ENCODE measurements around the gene AKT1.

The AKT1 gene

DNA sequence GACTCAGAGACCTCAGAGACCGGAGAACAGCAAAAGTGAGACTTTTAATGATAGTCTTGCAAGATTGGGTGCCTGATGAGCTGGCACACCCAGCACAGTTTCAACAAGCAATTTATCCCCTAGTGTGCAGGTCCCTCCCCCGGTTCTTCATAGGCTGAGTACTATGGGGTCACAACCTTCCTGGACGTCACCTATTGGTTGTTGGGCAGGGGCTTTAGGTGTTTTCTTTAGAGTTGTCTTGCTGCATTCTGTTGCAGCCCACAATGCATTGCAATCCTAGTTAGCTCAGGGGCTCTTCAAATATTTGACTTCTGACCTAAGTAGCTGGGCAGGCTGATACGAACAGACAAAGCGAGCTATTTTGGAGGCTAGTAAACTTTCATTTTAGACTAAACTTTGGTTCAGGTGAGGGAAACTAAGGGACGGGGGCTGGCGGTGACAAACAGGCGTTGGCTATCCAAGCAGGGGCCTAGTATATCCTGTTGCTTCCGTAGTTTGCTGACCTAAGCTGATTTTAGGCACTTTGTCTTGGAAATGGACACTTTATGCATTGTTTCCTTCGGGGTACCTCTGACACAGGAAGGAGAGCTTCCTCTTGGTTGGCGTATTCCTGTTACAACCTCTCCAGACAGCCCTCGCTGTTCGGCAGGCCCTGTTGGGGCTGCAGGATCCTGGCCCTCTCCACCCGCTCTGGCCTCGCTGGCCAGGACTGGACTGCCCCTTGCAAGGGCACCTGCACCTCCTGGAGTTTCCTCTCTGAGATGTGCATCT lies 28.5 kb downstream of the AKT1 start:
- DNase-seq (ENCODE audit: extremely low spot score) = no peak
- TF ChIP-seq, protein P1, sequence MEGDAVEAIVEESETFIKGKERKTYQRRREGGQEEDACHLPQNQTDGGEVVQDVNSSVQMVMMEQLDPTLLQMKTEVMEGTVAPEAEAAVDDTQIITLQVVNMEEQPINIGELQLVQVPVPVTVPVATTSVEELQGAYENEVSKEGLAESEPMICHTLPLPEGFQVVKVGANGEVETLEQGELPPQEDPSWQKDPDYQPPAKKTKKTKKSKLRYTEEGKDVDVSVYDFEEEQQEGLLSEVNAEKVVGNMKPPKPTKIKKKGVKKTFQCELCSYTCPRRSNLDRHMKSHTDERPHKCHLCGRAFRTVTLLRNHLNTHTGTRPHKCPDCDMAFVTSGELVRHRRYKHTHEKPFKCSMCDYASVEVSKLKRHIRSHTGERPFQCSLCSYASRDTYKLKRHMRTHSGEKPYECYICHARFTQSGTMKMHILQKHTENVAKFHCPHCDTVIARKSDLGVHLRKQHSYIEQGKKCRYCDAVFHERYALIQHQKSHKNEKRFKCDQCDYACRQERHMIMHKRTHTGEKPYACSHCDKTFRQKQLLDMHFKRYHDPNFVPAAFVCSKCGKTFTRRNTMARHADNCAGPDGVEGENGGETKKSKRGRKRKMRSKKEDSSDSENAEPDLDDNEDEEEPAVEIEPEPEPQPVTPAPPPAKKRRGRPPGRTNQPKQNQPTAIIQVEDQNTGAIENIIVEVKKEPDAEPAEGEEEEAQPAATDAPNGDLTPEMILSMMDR (IDR thresholded peaks at IDR 0.05; ENCODE audit: control extremely low read depth, extremely low read depth, low read depth, missing control alignments) = no peak
- ChIA-PET POLR2A (interaction anchor here (0.5 kb wide), 1 partner anchor 59 kb away, joined by 3 read pairs; no protein-coding TSS in a partner anchor), CTCF (interaction anchor here (1.4 to 7.7 kb wide), 3 partner anchors 13 to 60 kb away, joined by 3 to 136 read pairs (median 48); partner anchors contain the start of gene SIVA1)

DNA sequence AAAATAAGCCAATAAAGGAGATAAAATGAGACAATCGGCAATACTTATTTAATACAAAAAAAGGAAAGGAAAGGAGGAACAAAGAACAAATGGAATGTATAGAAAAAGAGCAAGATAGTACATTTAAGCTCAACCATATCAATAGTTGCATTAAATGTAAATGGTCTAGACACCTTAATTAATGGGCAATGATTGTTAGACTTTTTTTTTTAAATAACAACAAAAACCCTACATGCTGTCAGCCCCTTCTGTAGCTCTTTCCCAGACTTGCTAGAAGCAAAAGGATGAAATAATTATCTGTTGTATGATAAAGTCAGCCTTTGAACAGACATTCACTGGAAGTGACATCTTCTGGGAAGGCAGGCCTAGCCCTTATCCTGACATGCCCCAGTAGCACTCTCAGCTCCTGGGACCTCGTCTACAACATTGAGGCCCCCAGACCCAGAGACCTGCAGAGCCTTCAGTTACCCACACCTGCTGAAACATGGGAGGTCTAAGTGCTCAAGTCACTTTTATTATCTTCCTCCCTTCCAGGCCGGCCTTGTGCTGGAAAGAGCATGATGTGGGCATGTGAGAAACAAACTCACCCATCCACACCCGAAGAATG lies 29.2 kb downstream of the AKT1 start:
- TF ChIP-seq, protein P1 (IDR thresholded peaks at IDR 0.05; ENCODE audit: control extremely low read depth, extremely low read depth, low read depth, missing control alignments) = no peak
- DNase-seq (ENCODE audit: extremely low spot score) = no peak
- ChIA-PET POLR2A (no interaction called here), CTCF (interaction anchor here (1.2 to 7.7 kb wide), 4 partner anchors 12 to 60 kb away, joined by 3 to 136 read pairs (median 26); partner anchors contain the start of gene SIVA1)

DNA sequence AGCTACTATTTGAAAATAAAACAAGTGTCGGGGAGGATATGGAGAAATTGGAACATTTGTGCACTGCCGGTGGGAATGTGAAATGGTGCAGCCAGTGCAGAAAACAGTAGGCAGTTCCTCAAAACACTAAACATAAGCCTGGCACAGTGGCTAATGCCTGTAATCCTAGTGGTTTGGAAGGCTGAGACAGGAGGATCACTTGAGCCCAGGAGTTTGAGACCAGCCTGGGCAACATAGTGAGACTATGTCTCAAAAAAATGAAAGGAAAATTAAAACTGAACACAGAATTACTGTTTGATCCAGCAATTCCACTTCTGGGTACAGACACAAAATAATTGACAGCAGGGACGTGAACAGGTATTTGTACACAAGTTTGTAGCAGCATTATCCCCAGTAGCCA lies 30.0 kb downstream of the AKT1 start:
- POLR2A ChIA-PET = no interaction called here
- CTCF ChIA-PET = interaction anchor here (1.2 to 7.7 kb wide), 3 partner anchors 11 to 61 kb away, joined by 3 to 136 read pairs (median 48); partner anchors contain the start of gene SIVA1
- TF ChIP-seq, protein P1 (IDR thresholded peaks at IDR 0.05; ENCODE audit: control extremely low read depth, extremely low read depth, low read depth, missing control alignments) = no peak
- no peak for DNase-seq (ENCODE audit: extremely low spot score)

DNA sequence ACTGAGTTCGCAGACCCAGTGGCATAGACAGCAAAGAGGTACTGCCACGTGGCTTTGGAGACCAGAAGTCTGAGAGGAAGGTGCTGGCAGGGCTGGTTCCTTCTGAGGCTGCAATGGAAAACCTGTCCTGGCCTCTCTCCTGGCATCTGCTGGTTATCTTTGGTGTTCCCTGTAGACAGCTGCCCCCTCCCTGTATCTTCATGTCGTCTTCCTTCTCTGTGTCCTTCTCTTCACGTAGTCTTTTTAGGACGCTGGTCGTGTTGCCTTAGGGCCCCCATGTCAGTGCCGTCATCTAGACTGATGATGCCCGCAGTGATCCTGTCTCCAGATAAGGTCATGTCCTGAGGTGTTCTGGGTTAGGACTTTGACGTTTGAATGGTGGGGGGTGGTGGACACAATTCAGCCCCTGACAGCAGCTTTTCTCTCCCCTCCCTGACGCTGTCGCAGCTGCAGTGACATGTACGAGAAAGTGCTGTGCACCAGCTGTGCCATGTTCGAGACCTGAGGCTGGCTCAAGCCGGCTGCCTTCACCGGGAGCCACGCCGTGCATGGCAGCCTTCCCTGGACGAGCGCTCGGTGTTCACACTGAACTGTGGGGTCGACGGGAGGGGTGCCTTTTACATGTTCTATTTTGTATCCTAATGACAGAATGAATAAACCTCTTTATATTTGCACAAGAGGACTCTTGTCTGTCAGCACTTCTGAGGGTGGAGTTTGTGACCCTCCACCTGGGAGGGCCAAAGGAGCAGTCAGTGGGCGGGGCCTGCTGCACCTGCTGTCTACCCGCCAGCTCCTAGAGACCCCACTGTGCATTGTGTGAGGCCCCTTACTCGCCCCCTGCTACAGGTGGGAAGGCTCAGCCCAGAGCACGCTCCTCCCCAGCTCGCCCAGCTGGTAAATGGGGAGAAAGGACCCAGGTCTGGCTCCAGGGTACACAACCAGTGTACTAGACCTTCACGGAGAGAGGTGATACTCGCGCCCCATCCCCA lies 36.3 kb downstream of the AKT1 start:
- no peak for DNase-seq (ENCODE audit: extremely low spot score)
- ChIA-PET POLR2A (interaction anchor here (0.7 kb wide), 1 partner anchor 8 kb away, joined by 6 read pairs; no protein-coding TSS in a partner anchor), CTCF (interaction anchor here (0.7 to 14.3 kb wide), 2 partner anchors 8 to 50 kb away, joined by 3 to 136 read pairs; no protein-coding TSS in a partner anchor)
- TF ChIP-seq, protein P1 (IDR thresholded peaks at IDR 0.05; ENCODE audit: control extremely low read depth, extremely low read depth, low read depth, missing control alignments) = no peak

DNA sequence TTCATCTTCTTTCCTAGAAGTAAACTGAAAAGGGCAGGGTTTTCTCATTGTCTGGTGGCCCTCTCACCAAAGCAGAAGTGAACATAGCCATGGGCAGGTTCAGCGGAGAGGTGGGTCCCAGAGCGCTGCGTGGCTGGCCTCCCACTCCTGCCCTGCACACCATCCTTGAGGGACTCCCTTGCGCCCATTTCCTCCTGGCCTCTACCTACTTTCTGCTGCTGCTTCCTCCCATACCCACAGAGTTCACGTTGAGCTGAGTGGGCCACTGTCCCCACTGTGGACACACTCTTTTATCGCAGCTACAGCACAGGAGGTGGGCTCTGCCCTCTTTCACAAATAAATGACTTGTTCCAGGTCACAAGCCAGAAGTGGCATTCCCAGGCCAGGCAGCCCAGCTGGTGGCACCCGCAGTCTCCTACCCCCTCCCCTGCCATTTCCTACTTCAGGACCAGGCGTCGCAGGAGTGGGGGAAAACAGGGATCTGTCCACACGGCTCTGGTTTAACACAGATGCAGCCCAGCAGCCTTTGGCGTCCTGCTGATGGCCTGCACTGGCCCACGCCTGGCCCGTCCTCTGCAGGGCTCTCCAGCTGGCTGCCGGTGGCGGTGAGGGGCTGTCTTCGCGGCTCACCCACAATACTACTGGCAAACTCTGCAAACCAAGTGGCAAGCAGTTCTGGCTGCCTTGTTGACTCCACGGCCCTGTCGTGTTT lies 37.7 kb downstream of the AKT1 start:
- no peak for DNase-seq (ENCODE audit: extremely low spot score)
- CTCF ChIA-PET = interaction anchor here (14.3 kb wide), 1 partner anchor 10 kb away, joined by 136 read pairs; no protein-coding TSS in a partner anchor
- TF ChIP-seq, protein P1 (IDR thresholded peaks at IDR 0.05; ENCODE audit: control extremely low read depth, extremely low read depth, low read depth, missing control alignments) = no peak
- POLR2A ChIA-PET = no interaction called here

Data from GM10248 (cell line).